Fibroblast of skin of left biceps (primary cell): Measurements from ENCODE around the gene SLC35G3.
"Not testable (repeated sequence)": the region's sequence is repeated elsewhere in the genome, so short reads cannot be mapped to it uniquely, and the experiment has no call there.

Source experiments
- DNase-seq, 2 experiments: peaks; one replicate each; pipeline ENCODE4 v3.0.0-alpha.2; 2013; ENCODE audit warnings: low read depth in 2 of 2

The SLC35G3 gene

GRCh38 chr17:35210741-35211140, 16.5 kb upstream of the SLC35G3 start:
- no peak for DNase-seq

GRCh38 chr17:35202582-35202981, 8.4 kb upstream of the SLC35G3 start:
- DNase-seq = not testable (repeated sequence)

- DNase-seq = not testable (repeated sequence)
Observed at GRCh38 chr17:35195062-35195461, 869 bp upstream of the SLC35G3 start.

GRCh38 chr17:35192708-35193107, 1.5 kb downstream of the SLC35G3 start:
- no peak for DNase-seq

DNA sequence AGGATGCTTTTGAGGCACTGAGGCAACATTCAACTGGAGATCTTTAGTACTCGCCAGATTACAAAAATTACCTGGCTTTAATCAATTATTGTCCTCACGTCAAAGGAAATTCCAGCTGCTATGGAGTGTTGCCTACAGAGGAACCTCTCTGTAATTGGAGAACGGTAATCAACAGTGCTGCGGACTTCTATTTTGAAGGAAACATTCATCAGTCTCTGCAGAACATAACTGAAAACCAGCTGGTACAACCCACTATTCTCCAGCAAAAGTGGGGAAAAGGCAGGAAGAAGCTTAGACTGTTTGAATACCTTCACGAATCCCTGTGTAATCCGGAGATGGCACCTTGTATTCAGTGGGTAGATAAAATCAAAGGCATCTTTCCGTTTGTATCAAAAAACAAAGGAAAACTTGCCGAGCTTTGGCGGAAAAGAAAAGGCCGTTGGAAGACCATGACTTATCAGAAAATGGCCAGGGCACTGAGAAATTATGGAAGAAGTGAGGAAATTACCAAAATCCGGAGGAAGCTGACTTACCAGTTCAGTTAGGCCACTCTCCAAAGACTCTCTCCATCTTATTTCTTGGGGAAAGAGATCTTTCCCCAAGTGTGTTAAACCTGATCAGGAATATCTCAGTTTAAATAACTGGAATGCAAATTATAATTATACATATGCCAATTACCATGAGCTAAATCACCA, 3.0 kb downstream of the SLC35G3 start:
- no peak for DNase-seq

DNA sequence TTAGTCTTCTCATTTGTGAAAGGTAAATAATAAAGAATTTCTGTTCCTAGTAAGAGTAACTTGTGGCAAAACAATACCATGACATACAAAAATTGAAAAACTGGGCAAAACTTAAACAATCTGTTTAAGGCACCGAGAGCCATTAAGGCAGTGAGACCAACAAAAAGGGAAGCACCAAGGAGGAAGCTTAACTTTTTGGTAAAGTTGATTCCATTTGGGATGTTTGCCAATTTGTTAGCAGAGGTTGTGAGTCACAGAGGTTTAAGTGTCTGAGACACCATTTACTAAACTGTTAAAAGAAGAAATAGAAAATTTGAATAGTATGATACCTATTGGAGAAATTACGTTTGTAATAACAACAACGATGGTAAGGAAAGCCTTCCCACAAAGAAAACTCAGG, 4.9 kb downstream of the SLC35G3 start:
- no peak for DNase-seq

DNA sequence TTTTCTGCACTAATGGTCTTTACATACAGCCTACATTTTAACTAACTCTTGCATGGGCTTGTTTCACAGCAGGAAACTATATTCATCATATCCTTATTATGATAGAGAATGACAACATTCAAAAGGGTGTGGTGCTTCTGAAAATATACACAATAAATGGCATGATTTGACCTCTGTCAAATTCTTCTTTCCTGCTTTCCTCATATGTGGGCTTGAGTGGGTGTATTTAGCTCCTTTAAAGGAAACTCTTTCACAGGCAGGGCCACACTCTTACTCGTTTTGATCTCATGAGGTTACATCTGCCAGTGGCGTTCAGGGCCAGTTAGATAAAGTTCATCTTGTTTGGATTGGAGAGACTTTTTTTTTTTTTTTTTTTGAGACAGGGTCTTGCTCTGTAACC, 6.1 kb downstream of the SLC35G3 start:
- no peak for DNase-seq

DNA sequence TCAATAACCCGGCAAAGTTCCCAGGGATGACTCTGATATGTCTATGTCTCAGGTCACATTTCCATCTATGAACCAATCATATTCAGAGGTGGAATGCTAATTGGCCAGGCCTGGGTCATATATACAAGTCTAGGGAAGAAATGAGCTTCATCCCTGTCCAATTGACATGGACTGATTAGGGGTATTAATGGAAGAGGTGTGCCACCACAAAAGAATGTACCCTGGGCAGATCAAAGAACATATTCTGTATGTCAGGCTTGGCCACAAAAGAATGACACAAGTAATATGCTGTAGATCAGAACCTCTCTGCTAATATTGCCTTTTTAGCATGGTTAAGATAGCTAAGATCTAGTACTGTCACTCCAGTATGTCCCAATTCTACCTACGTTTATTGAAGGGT, 6.7 kb downstream of the SLC35G3 start:
- no peak for DNase-seq

- DNase-seq = no peak
Observed at GRCh38 chr17:35185849-35186248, 8.3 kb downstream of the SLC35G3 start.

DNA sequence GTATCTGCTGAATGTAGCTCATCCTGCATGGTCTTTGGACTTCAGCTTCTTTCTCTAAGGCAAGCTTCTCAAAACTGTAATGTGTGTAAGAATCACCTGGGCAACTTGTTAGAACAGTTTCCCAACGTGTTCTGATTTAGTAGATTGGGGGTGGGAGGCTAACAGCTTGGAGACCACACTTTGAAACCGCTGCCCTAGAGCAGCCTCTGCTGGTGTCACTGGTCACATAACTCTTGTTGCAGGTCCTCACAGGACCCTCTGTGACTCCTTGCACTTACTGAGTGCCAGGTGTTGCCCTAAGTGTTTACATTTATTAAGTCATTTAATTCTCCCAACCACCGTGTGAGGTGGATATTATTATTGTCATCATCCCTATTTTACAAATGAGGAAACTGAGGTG, 9.9 kb downstream of the SLC35G3 start:
- no peak for DNase-seq

GRCh38 chr17:35183332-35183731, 10.9 kb downstream of the SLC35G3 start:
- DNase-seq = no peak

- not testable (repeated sequence) for DNase-seq
Observed at GRCh38 chr17:35179379-35179778, 14.8 kb downstream of the SLC35G3 start.

DNA sequence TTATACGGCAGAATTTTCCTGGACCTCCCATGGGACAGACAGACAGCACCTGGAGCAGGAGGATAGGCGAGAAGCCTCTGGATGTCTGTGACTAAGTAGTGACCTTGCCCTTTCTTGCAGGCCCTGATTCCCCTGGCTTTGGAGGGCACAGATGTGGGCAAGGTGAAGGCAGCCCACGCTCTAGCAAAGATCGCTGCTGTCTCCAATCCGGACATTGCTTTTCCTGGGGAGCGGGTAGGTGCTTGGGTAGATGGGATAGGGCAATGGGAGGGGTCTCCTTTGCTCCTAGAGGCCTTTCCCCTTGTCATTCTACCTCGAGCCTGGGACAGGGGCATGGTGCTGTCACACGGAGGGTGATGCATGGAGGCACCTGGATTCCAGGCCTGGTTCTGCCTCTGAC, 17.3 kb downstream of the SLC35G3 start:
- DNase-seq = no peak

DNA sequence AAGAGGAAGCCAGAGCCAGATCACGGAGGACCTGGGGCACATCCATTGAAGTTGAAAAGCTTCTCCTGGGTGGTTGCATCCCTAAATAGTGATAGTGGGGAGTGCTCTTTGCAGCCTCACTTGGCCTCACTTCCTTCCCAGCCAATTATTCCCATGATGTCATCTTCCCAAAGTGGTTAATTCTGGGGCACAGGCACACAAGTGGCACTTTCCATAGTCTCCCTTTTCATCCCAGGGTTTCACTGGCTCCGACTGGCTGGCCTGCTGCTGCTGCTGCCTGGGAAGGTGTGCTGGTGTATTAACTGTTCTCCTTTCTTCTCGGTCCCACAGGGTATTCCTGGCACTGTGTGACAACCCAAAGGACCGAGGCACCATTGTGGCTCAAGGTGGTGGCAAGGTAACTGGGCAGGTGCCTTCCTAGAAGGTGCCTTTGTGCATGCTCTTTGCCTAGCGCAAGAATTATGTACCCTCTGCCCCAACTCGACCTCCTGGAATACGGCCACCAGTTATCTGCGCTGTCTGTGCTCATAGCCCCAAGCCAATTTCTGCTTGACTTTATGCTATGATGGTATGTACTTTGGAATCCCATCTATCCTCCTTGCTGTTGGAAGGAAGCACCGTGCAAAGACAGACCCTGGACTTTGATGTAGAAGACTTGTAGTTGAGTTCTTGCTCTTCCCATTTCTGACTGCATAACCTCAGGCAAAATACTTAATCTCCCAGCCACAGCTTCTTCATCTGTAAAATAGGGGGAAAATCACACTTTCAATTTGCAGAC, 18.4 kb downstream of the SLC35G3 start:
- no peak for DNase-seq

DNA sequence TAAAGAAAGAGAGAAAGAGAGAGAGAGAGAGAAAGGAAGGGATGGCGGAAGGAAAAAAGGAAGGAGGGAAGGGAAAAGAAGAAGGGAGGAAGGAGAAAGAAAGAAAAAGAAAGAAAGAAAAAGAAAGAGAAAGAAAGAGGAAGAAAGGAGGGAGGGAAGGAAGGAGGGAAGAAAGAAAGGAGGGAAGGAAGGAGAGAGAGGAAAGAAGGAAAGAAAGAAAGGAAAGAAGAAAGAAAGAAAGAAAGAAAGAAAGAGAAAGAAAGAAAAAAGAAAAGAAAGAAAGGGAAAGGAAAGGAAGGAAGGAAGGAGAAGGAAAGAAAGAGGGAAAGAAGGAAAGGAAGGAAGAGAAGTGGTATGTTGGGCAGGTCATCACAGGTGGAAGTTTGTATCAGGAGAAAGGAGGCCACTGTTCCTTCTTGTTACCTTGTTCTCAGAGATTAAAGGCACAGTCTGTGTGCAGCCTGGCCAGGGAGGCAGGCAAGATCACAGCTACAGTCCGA, 19.3 kb downstream of the SLC35G3 start:
- no peak for DNase-seq

DNA sequence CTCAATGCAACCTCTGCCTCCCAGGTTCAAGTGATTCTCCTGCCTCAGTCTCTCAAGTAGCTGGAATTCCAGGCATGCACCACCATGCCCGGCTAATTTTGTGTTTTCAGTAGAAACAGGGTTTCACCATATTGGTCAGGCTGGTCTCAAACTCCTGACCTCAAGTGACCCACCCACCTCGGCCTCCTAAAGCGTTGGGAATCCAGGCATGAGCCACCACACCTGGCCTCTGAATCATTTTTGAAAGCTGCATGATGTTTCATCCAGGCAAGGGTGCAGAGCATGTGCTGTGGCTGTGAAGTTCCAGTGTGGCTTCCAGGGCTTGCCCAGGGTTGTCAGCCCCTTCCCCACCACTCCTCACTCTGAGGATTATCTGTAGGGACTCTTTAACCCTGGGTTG, 21.9 kb downstream of the SLC35G3 start:
- DNase-seq = not testable (repeated sequence)

- DNase-seq = no peak
Observed at GRCh38 chr17:35171834-35172233, 22.4 kb downstream of the SLC35G3 start.

- no peak for DNase-seq
Observed at GRCh38 chr17:35170968-35171771, 23.0 kb downstream of the SLC35G3 start.

GRCh38 chr17:35169835-35170363, 24.3 kb downstream of the SLC35G3 start:
- no peak for DNase-seq

DNA sequence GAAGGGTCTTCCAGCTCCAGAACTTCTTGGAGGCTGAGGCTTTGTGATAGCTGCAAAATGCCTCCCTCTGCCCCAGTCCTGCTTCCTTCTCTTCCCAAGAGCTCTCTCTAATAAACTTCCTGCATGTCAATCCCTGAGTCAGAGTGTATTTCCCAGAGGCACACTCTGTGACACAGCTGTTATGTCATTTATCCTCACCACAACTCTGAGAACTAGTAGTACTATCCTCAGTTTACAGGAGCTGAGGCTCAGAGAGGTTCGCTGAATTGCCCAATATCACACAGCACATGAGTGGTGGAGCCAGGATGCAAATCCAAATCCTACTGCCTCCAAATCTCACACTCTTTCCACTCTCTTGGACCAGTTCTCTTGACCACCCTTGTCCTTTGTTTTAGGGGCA, 26.5 kb downstream of the SLC35G3 start:
- no peak for DNase-seq

- DNase-seq = no peak
Observed at GRCh38 chr17:35167046-35167445, 27.1 kb downstream of the SLC35G3 start.

GRCh38 chr17:35166526-35166925, 27.7 kb downstream of the SLC35G3 start:
- DNase-seq = no peak
